CD4-positive, alpha-beta T cell treated with Interleukin-17A for 4 hours (primary cell): Measurements from ENCODE around the gene ATXN1.
"Not testable (repeated sequence)": the region's sequence is repeated elsewhere in the genome, so short reads cannot be mapped to it uniquely, and the experiment has no call there.

ENCODE experiments used
- DNase-seq: peaks from one replicate; pipeline ENCODE4 v3.0.0-alpha.2; 2020; ENCODE audit warnings: mixed read lengths

Gene ATXN1

GRCh38 chr6:16431106-16431505 is 330.2 kb downstream of the ATXN1 start:
- no peak for DNase-seq

GRCh38 chr6:16430391-16431089 is 330.7 kb downstream of the ATXN1 start:
- DNase-seq, result no peak

GRCh38 chr6:16429669-16430068 is 331.6 kb downstream of the ATXN1 start:
- no peak for DNase-seq

GRCh38 chr6:16427124-16427523 is 334.1 kb downstream of the ATXN1 start:
- no peak for DNase-seq

- no peak for DNase-seq
Measured at GRCh38 chr6:16425881-16426615, 335.2 kb downstream of the ATXN1 start.

GRCh38 chr6:16421462-16421960 is 339.7 kb downstream of the ATXN1 start:
- DNase-seq, result no peak

- peak; percentile 24 for DNase-seq
Measured at GRCh38 chr6:16420715-16421461, 340.4 kb downstream of the ATXN1 start.

- no peak for DNase-seq
Measured at GRCh38 chr6:16420337-16420714, 340.9 kb downstream of the ATXN1 start.

GRCh38 chr6:16419636-16420336 is 341.5 kb downstream of the ATXN1 start:
- DNase-seq, result no peak

- DNase-seq, result no peak
Measured at GRCh38 chr6:16418151-16418550, 343.1 kb downstream of the ATXN1 start.

- DNase-seq, result no peak
Measured at GRCh38 chr6:16415677-16416076, 345.6 kb downstream of the ATXN1 start.

GRCh38 chr6:16414205-16414604 is 347.1 kb downstream of the ATXN1 start:
- no peak for DNase-seq

GRCh38 chr6:16413399-16413798 is 347.9 kb downstream of the ATXN1 start:
- no peak for DNase-seq

GRCh38 chr6:16412982-16413381 is 348.3 kb downstream of the ATXN1 start:
- DNase-seq, result no peak

- no peak for DNase-seq
Measured at GRCh38 chr6:16412171-16412570, 349.1 kb downstream of the ATXN1 start.

- DNase-seq, result peak; percentile 57
Measured at GRCh38 chr6:16409531-16410441, 351.5 kb downstream of the ATXN1 start.

GRCh38 chr6:16408766-16409165 is 352.5 kb downstream of the ATXN1 start:
- DNase-seq, result no peak

- DNase-seq, result no peak
Measured at GRCh38 chr6:16406966-16407365, 354.3 kb downstream of the ATXN1 start.

GRCh38 chr6:16406538-16406937 is 354.7 kb downstream of the ATXN1 start:
- not testable (repeated sequence) for DNase-seq

- DNase-seq, result no peak
Measured at GRCh38 chr6:16405375-16405774, 355.9 kb downstream of the ATXN1 start.

- no peak for DNase-seq
Measured at GRCh38 chr6:16404456-16404855, 356.8 kb downstream of the ATXN1 start.

GRCh38 chr6:16403831-16404230 is 357.4 kb downstream of the ATXN1 start:
- DNase-seq, result no peak
